ENCODE results near the gene POU3F3.

Gene POU3F3

GRCh38 chr2:104864280-104865095 is 10.6 kb downstream of the POU3F3 start:
- Histone ChIP-seq H3K36me3 (ENCODE audit: control insufficient read depth in 2 of 2, insufficient read depth in 1 of 2, low read length in 2 of 2) (no peaks in the 10 kb centered on the region), H3K4me3 (ENCODE audit: low read depth, low read length) (no peak overlapping the region), H3K27ac (ENCODE audit: extremely low read depth, low read depth, low read length) (no peak overlapping the region), H3K9me3 (ENCODE audit: control insufficient read depth, insufficient read depth, low read depth, low read length) (no peaks in the 10 kb centered on the region), H3K4me1 (ENCODE audit: control insufficient read depth, insufficient read depth, low read length) (peaks cover 2% of the 10 kb centered on the region; the same call in 1 of the 2 replicates)
- TF ChIP-seq YY2 (tag by site-specific recombination; IDR thresholded peaks at IDR 0.05) (no peak), ZNF302 (tag by site-specific recombination; IDR thresholded peaks at IDR 0.05; ENCODE audit: low read depth) (no peak), ZNF423 (tag by site-specific recombination; IDR thresholded peaks at IDR 0.05) (no peak), ZNF549 (tag by site-specific recombination; IDR thresholded peaks at IDR 0.05) (no peak), ZNF571 (tag by site-specific recombination; IDR thresholded peaks at IDR 0.05) (no peak), ZNF558 (tag by site-specific recombination; IDR thresholded peaks at IDR 0.05) (no peak), ZNF341 (tag by site-specific recombination; IDR thresholded peaks at IDR 0.05; ENCODE audit: low read depth) (no peak), KLF1 (tag by site-specific recombination; IDR thresholded peaks at IDR 0.05) (no peak), ZNF660 (tag by site-specific recombination; IDR thresholded peaks at IDR 0.05) (no peak), ZNF280C (tag by site-specific recombination; IDR thresholded peaks at IDR 0.05) (no peak), SP3 (tag by site-specific recombination; IDR thresholded peaks at IDR 0.05) (no peak), BCL11A (tag by site-specific recombination; IDR thresholded peaks at IDR 0.05; ENCODE audit: low read depth) (no peak), ZBTB1 (tag by site-specific recombination; IDR thresholded peaks at IDR 0.05) (no peak), ZNF10 (tag by site-specific recombination; IDR thresholded peaks at IDR 0.05) (no peak)
- ChIA-PET POLR2A (no interaction called here), CTCF (interaction anchor here (2.7 kb wide), 1 partner anchor 14 kb away, joined by 7 read pairs; no protein-coding TSS in a partner anchor)

- CTCF ChIA-PET: interaction anchor here (2.7 kb wide), 1 partner anchor 15 kb away, joined by 7 read pairs; no protein-coding TSS in a partner anchor
Observed at GRCh38 chr2:104865096-104865470, 11.2 kb downstream of the POU3F3 start.

More at GRCh38 chr2:104865096-104865470, 11.2 kb downstream of the POU3F3 start:
- Histone ChIP-seq H3K9me3 (ENCODE audit: control insufficient read depth, insufficient read depth, low read depth, low read length) (no peaks in the 10 kb centered on the region), H3K36me3 (ENCODE audit: control insufficient read depth in 2 of 2, insufficient read depth in 1 of 2, low read length in 2 of 2) (no peaks in the 10 kb centered on the region), H3K4me3 (ENCODE audit: low read depth, low read length) (no peak overlapping the region), H3K27ac (ENCODE audit: extremely low read depth, low read depth, low read length) (no peak overlapping the region), H3K4me1 (ENCODE audit: control insufficient read depth, insufficient read depth, low read length) (peaks cover 2% of the 10 kb centered on the region; the same call in 1 of the 2 replicates)
- POLR2A ChIA-PET: no interaction called here
- TF ChIP-seq ZNF112 (tag by site-specific recombination; IDR thresholded peaks at IDR 0.05) (no peak), ZNF518A (tag by site-specific recombination; conservative IDR thresholded peaks at IDR 0.05; ENCODE audit: low read depth) (no peak)

All from HEK293 (cell line).